Fibroblast of pulmonary artery (primary cell): Measurements from ENCODE around the gene TEPSIN.

Experiments used
- DNase-seq: peaks from one replicate; pipeline ENCODE4 v3.0.0-alpha.2; 2010; ENCODE audit warnings: low read depth
- H3K4me3 ChIP-seq: replicated peaks from 2 replicates; pipeline ENCODE4 v1.5.1; 2011; ENCODE audit warnings: low read depth, mild to moderate bottlenecking, control low read depth, low read length, moderate library complexity
- CTCF ChIP-seq: IDR thresholded peaks from 2 replicates; pipeline ENCODE4 v1.5.1; 2011; ENCODE audit warnings: mild to moderate bottlenecking, control low read depth, low read length, inconsistent platforms; ENCODE audit errors: missing control alignments

Gene TEPSIN

GRCh38 chr17:81197831-81198490 lies 40.9 kb downstream of the TEPSIN start:
- no peak for TF ChIP-seq CTCF
- DNase-seq = no peak
- H3K4me3 ChIP-seq = no peak overlapping the region

GRCh38 chr17:81197409-81197795 lies 41.5 kb downstream of the TEPSIN start:
- H3K4me3 ChIP-seq = no peak overlapping the region
- no peak for TF ChIP-seq CTCF
- no peak for DNase-seq

GRCh38 chr17:81196505-81197408 lies 42.1 kb downstream of the TEPSIN start:
- DNase-seq = no peak
- H3K4me3 ChIP-seq = no peak overlapping the region
- TF ChIP-seq CTCF = no peak

GRCh38 chr17:81195941-81196495 lies 42.8 kb downstream of the TEPSIN start:
- no peak for DNase-seq
- no peak for TF ChIP-seq CTCF
- no peak overlapping the region for H3K4me3 ChIP-seq

GRCh38 chr17:81194941-81195901 lies 43.6 kb downstream of the TEPSIN start:
- DNase-seq = no peak
- TF ChIP-seq CTCF = no peak

GRCh38 chr17:81194225-81194760 lies 44.6 kb downstream of the TEPSIN start:
- no peak overlapping the region for H3K4me3 ChIP-seq
- DNase-seq = no peak
- TF ChIP-seq CTCF = no peak

More at GRCh38 chr17:81194941-81195901, 43.6 kb downstream of the TEPSIN start:
- no peak overlapping the region for H3K4me3 ChIP-seq
